ENCODE data around the gene LRRC3C.
A peak's percentile ranks its signal among the peaks of the same experiment; 100 is the strongest.

LRRC3C gene

DNA sequence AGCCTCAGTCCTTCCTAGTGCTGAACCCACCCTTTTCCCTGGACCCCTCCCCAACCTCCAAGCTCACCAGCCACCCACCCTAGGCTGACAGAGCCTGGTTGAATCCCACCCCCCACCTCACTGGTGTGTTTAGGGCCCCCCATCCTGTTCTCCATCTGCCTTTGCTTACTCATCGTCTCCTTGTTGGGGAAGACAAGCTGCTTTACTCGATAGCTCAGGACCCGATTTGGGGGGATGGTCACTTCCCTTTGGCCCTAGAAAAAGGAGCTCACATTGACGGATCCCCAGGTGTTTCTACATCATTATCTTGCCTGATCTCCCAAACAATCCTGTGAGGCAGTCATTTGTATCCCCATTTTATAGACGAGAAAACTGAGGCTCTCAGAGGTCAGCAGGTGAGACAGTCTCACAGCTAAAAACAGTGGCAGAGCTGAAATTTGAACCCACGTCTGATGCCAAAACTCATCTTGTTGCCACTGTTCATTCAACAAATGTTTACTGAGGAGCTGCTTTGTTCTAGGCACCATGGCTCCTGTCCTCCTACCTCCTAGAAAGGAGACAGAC lies 18.7 kb upstream of the LRRC3C start:
- no peak for DNase-seq (ENCODE audit: low read depth)

GRCh38 chr17:39913989-39914388 lies 13.5 kb upstream of the LRRC3C start:
- DNase-seq (ENCODE audit: low read depth): no peak
- H3K4me3 ChIP-seq (ENCODE audit: low read length): no peak overlapping the region
- peaks cover 19% of the 10 kb centered on the region for H3K4me1 ChIP-seq (ENCODE audit: control insufficient read depth, insufficient read depth, low read length)
- H3K36me3 ChIP-seq (ENCODE audit: control insufficient read depth, insufficient read depth, low read length, severe bottlenecking): peaks cover 28% of the 10 kb centered on the region
- no peaks in the 10 kb centered on the region for H3K27me3 ChIP-seq (replicated peaks; ENCODE audit: control insufficient read depth, insufficient read depth, low read length)
- H3K9me3 ChIP-seq (ENCODE audit: control insufficient read depth, low read length): no peaks in the 10 kb centered on the region
- no peak overlapping the region for H3K9ac ChIP-seq (ENCODE audit: low read length)

More for the DNA sequence above, 18.7 kb upstream of the LRRC3C start:
- H3K4me1 ChIP-seq (ENCODE audit: control insufficient read depth, insufficient read depth, low read length): peaks cover under 1% of the 10 kb centered on the region
- no peak overlapping the region for H3K4me3 ChIP-seq (ENCODE audit: low read length)
- H3K27me3 ChIP-seq (replicated peaks; ENCODE audit: control insufficient read depth, insufficient read depth, low read length): no peaks in the 10 kb centered on the region
- peaks cover 26% of the 10 kb centered on the region for H3K36me3 ChIP-seq (ENCODE audit: control insufficient read depth, insufficient read depth, low read length, severe bottlenecking)
- no peaks in the 10 kb centered on the region for H3K9me3 ChIP-seq (ENCODE audit: control insufficient read depth, low read length)
- H3K9ac ChIP-seq (ENCODE audit: low read length): no peak overlapping the region

- no peak for DNase-seq (ENCODE audit: low read depth)
- Histone ChIP-seq H3K4me3 (ENCODE audit: low read length) (peak overlapping the region; percentile 4), H3K27me3 (replicated peaks; ENCODE audit: control insufficient read depth, insufficient read depth, low read length) (no peaks in the 10 kb centered on the region), H3K9ac (ENCODE audit: low read length) (peak overlapping the region; percentile 57), H3K36me3 (ENCODE audit: control insufficient read depth, insufficient read depth, low read length, severe bottlenecking) (peaks cover 26% of the 10 kb centered on the region), H3K4me1 (ENCODE audit: control insufficient read depth, insufficient read depth, low read length) (peaks cover 19% of the 10 kb centered on the region), H3K9me3 (ENCODE audit: control insufficient read depth, low read length) (no peaks in the 10 kb centered on the region)
Observed at GRCh38 chr17:39915559-39915958, 12.0 kb upstream of the LRRC3C start.

GRCh38 chr17:39916918-39917317 lies 10.6 kb upstream of the LRRC3C start:
- peaks cover 22% of the 10 kb centered on the region for H3K4me1 ChIP-seq (ENCODE audit: control insufficient read depth, insufficient read depth, low read length)
- peaks cover 37% of the 10 kb centered on the region for H3K36me3 ChIP-seq (ENCODE audit: control insufficient read depth, insufficient read depth, low read length, severe bottlenecking)
- no peak overlapping the region for H3K9ac ChIP-seq (ENCODE audit: low read length)
- H3K9me3 ChIP-seq (ENCODE audit: control insufficient read depth, low read length): no peaks in the 10 kb centered on the region
- no peak for DNase-seq (ENCODE audit: low read depth)
- no peak overlapping the region for H3K4me3 ChIP-seq (ENCODE audit: low read length)
- H3K27me3 ChIP-seq (replicated peaks; ENCODE audit: control insufficient read depth, insufficient read depth, low read length): no peaks in the 10 kb centered on the region

DNA sequence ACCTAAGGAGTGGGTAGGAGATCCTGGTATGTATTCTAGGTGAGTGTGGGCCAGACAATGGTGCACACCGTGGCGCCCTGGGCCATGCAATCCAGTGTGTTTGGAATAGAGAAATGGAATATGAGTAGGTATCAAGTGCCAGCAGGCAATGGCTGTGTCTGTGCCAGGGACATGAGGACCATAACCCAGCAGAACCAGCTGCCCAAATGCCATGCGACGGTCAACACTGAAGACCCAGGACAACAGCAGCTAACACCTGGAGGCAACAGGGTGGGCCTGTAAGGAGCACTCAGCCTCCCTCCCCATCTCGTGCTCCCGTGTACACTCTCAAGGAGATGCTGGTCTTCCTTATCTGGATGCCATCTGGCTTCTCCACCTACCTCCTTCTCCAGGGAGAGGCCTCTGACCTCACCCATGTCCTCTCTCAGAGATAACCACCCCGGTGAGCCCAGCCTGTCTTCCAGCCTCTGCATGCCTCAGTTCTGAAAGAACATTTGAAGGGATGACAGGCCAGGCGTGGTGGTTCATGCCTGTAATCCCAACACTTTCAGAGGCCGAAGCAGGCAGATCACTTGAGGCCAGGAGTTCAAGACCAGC lies 8.3 kb upstream of the LRRC3C start:
- peaks cover 37% of the 10 kb centered on the region for H3K4me1 ChIP-seq (ENCODE audit: control insufficient read depth, insufficient read depth, low read length)
- peaks cover 53% of the 10 kb centered on the region for H3K36me3 ChIP-seq (ENCODE audit: control insufficient read depth, insufficient read depth, low read length, severe bottlenecking)
- no peaks in the 10 kb centered on the region for H3K27me3 ChIP-seq (replicated peaks; ENCODE audit: control insufficient read depth, insufficient read depth, low read length)
- no peak overlapping the region for H3K9ac ChIP-seq (ENCODE audit: low read length)
- no peak overlapping the region for H3K4me3 ChIP-seq (ENCODE audit: low read length)
- no peak for DNase-seq (ENCODE audit: low read depth)
- no peaks in the 10 kb centered on the region for H3K9me3 ChIP-seq (ENCODE audit: control insufficient read depth, low read length)

DNA sequence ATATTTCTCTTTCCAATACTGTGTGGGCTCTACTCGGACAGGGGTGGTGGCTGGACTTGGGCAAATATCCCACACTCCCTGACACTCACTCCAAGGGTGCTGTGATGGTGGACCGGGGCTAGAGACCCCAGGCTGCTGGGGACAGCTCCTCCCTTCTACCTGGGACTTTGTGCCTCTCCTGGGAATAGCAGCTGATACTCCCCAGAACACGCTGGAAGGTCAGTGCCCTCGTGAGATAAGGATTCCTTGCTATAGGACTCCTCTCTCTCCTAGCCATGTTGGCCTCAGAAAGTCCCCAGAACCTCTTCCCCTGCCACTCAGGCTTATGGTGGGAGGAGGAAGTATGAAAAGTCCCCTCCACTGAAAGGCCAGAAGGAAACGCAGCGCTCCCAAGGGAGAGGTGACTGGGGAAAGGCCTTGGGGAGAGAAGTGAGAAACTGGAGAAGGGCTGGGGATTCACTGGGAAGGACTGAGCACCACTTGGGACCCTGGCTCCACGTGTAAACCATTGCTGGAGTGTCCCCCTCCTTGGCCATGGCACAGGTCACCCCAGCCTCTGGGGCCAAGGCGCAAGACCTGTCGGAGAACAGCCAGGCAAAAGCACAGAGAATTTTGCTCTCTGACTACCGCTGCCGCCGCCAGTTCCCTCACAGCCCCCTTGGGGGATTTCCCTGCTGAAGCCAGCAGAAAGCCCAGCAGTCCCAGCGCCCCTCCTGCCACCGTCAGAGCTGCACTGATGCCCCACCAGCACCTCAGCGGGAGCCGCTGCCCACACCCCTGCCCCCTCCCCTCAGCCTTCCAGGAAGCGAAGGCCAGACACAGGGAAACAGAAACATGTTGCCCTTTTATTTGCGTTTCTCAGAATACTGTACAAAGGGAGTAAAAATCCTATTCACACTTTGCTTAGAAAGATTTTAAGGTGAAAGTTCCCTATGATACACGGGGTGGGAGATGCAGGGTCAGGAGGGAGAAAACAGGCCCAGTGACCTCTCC lies 7.0 kb upstream of the LRRC3C start:
- Histone ChIP-seq H3K9ac (ENCODE audit: low read length) (no peak overlapping the region), H3K4me1 (ENCODE audit: control insufficient read depth, insufficient read depth, low read length) (peaks cover 45% of the 10 kb centered on the region), H3K9me3 (ENCODE audit: control insufficient read depth, low read length) (no peaks in the 10 kb centered on the region), H3K4me3 (ENCODE audit: low read length) (no peak overlapping the region), H3K36me3 (ENCODE audit: control insufficient read depth, insufficient read depth, low read length, severe bottlenecking) (peaks cover 52% of the 10 kb centered on the region), H3K27me3 (replicated peaks; ENCODE audit: control insufficient read depth, insufficient read depth, low read length) (no peaks in the 10 kb centered on the region)
- DNase-seq (ENCODE audit: low read depth): no peak

DNA sequence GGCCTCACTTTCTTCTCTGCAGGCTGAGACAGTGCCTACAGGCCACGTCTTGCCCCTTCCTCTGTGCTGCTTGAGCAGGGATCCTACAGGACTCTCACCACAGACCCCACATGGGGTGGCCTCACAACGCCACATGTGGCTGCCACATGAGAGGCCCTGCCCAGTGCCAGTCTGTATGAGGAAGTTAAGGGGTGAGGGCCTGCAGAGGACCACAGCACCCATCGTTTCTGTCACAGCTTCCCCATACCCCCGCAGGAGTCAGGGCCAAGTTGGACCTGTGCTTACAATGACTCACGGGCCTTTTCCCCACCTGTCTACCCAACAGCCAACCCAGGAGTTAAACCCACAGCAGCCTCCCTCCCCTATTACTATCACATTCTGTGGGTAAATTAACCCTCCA lies 6.2 kb upstream of the LRRC3C start:
- H3K9ac ChIP-seq (ENCODE audit: low read length): no peak overlapping the region
- no peak for DNase-seq (ENCODE audit: low read depth)
- H3K4me3 ChIP-seq (ENCODE audit: low read length): no peak overlapping the region
- no peaks in the 10 kb centered on the region for H3K27me3 ChIP-seq (replicated peaks; ENCODE audit: control insufficient read depth, insufficient read depth, low read length)
- H3K4me1 ChIP-seq (ENCODE audit: control insufficient read depth, insufficient read depth, low read length): peaks cover 44% of the 10 kb centered on the region
- H3K9me3 ChIP-seq (ENCODE audit: control insufficient read depth, low read length): no peaks in the 10 kb centered on the region
- H3K36me3 ChIP-seq (ENCODE audit: control insufficient read depth, insufficient read depth, low read length, severe bottlenecking): peaks cover 52% of the 10 kb centered on the region

DNA sequence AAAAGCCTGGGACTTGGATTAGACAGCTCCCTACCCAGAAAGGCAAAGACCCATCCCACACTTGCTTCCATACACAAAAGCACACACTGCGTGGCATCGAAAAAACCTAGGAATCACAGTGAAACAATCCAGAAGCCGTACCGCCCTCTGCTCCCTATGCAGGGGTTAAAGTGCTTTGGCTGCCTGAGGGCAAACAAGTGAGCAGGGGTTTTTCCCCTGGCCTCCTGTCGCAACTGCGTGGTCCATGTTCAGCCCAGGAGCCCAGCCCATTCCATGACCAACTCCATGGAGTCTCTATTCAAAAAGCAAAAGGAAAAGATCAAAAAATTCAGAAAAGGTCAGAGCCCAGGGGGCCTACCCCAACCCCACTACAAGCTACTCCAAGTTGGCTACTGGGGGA lies 5.5 kb upstream of the LRRC3C start:
- Histone ChIP-seq H3K36me3 (ENCODE audit: control insufficient read depth, insufficient read depth, low read length, severe bottlenecking) (peaks cover 47% of the 10 kb centered on the region), H3K9ac (ENCODE audit: low read length) (peak overlapping the region; percentile 3), H3K27me3 (replicated peaks; ENCODE audit: control insufficient read depth, insufficient read depth, low read length) (no peaks in the 10 kb centered on the region), H3K9me3 (ENCODE audit: control insufficient read depth, low read length) (no peaks in the 10 kb centered on the region), H3K4me1 (ENCODE audit: control insufficient read depth, insufficient read depth, low read length) (peaks cover 42% of the 10 kb centered on the region), H3K4me3 (ENCODE audit: low read length) (no peak overlapping the region)
- DNase-seq (ENCODE audit: low read depth): no peak

- Histone ChIP-seq H3K27me3 (replicated peaks; ENCODE audit: control insufficient read depth, insufficient read depth, low read length) (no peaks in the 10 kb centered on the region), H3K4me3 (ENCODE audit: low read length) (no peak overlapping the region), H3K4me1 (ENCODE audit: control insufficient read depth, insufficient read depth, low read length) (peaks cover 49% of the 10 kb centered on the region), H3K9me3 (ENCODE audit: control insufficient read depth, low read length) (no peaks in the 10 kb centered on the region), H3K36me3 (ENCODE audit: control insufficient read depth, insufficient read depth, low read length, severe bottlenecking) (peaks cover 47% of the 10 kb centered on the region), H3K9ac (ENCODE audit: low read length) (no peak overlapping the region)
- no peak for DNase-seq (ENCODE audit: low read depth)
Observed at GRCh38 chr17:39923230-39923629, 4.3 kb upstream of the LRRC3C start.

DNA sequence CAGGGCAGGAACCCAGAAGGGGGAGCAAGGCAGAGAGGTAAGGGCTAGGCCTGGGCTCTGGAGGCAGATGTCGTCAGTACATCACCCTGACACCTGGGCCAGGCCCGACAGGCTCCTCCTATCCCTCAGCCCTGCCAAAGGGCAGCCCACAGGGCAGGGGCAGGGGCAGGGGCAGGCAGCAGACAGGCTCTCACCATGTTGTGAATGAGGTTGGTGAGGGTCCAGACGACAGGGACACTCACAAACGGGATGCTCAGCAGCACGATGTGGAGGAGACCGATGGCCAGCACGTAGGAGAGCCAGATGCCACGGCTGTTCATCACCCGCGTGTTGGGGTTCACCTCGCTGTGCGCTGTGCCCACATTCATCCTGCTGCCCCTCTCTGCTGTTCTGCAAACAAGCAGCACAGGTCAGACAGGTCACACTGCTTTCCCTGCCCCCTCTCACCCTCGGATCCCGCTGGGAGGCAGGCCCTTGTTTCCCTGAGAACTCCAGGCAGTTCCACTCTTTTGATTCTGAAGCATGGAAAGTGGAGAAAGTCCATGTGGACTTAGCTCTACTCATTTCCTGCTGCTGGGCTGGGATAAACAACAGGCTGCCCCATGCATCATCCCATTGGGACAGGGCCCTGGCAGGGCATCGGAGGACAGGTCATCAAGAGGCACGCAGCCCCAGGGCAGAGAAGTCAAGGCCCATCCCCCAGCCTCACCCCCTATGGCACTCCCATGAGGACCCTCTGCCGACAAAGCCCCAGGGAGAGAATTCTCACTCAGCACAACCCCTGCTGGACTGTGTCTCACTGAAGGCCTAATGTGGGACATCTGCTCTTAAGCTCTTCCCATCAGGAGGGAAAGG lies 3.5 kb upstream of the LRRC3C start:
- H3K27me3 ChIP-seq (replicated peaks; ENCODE audit: control insufficient read depth, insufficient read depth, low read length): no peaks in the 10 kb centered on the region
- H3K9ac ChIP-seq (ENCODE audit: low read length): peak overlapping the region; percentile 36
- DNase-seq (ENCODE audit: low read depth): no peak
- peaks cover 58% of the 10 kb centered on the region for H3K4me1 ChIP-seq (ENCODE audit: control insufficient read depth, insufficient read depth, low read length)
- H3K9me3 ChIP-seq (ENCODE audit: control insufficient read depth, low read length): no peaks in the 10 kb centered on the region
- H3K36me3 ChIP-seq (ENCODE audit: control insufficient read depth, insufficient read depth, low read length, severe bottlenecking): peaks cover 45% of the 10 kb centered on the region
- H3K4me3 ChIP-seq (ENCODE audit: low read length): peak overlapping the region; percentile 17

- no peaks in the 10 kb centered on the region for H3K9me3 ChIP-seq (ENCODE audit: control insufficient read depth, low read length)
- H3K4me1 ChIP-seq (ENCODE audit: control insufficient read depth, insufficient read depth, low read length): peaks cover 64% of the 10 kb centered on the region
- peak overlapping the region; percentile 17 for H3K4me3 ChIP-seq (ENCODE audit: low read length)
- no peak for DNase-seq (ENCODE audit: low read depth)
- peaks cover 41% of the 10 kb centered on the region for H3K36me3 ChIP-seq (ENCODE audit: control insufficient read depth, insufficient read depth, low read length, severe bottlenecking)
- H3K9ac ChIP-seq (ENCODE audit: low read length): peak overlapping the region; percentile 6
- no peaks in the 10 kb centered on the region for H3K27me3 ChIP-seq (replicated peaks; ENCODE audit: control insufficient read depth, insufficient read depth, low read length)
Observed at GRCh38 chr17:39924691-39925055, 2.9 kb upstream of the LRRC3C start.
